CD4-positive, alpha-beta T cell treated with Interleukin-2 at 100 ng/mL for 4 hours (primary cell): Measurements from ENCODE around the gene GGTLC1.

Experiments
- DNase-seq: peaks from one replicate; pipeline ENCODE4 v3.0.0-alpha.2; 2020; ENCODE audit warnings: low spot score

GGTLC1 gene

GRCh38 chr20:23966298-23966697, 22.3 kb downstream of the GGTLC1 start:
- DNase-seq: no peak

- DNase-seq: no peak
Observed at GRCh38 chr20:23963941-23964340, 24.6 kb downstream of the GGTLC1 start.

GRCh38 chr20:23962272-23962671, 26.3 kb downstream of the GGTLC1 start:
- no peak for DNase-seq

GRCh38 chr20:23959054-23959453, 29.5 kb downstream of the GGTLC1 start:
- no peak for DNase-seq

- DNase-seq: no peak
Observed at GRCh38 chr20:23955896-23956295, 32.7 kb downstream of the GGTLC1 start.

GRCh38 chr20:23954008-23954745, 34.4 kb downstream of the GGTLC1 start:
- DNase-seq: no peak

- no peak for DNase-seq
Observed at GRCh38 chr20:23946206-23946605, 42.4 kb downstream of the GGTLC1 start.

- no peak for DNase-seq
Observed at GRCh38 chr20:23943304-23943703, 45.3 kb downstream of the GGTLC1 start.

- DNase-seq: no peak
Observed at GRCh38 chr20:23939641-23940040, 48.9 kb downstream of the GGTLC1 start.

GRCh38 chr20:23939063-23939462, 49.5 kb downstream of the GGTLC1 start:
- no peak for DNase-seq

- no peak for DNase-seq
Observed at GRCh38 chr20:23938118-23938438, 50.5 kb downstream of the GGTLC1 start.

- peak; percentile 69 for DNase-seq
Observed at GRCh38 chr20:23937303-23938117, 51.1 kb downstream of the GGTLC1 start.
